GM12878 (cell line): ENCODE data around the gene HCRTR2. TPM values are rescaled to one million over a fixed set of nuclear protein-coding genes. Genes with fewer than 3 reads are reported as not detected.
"Not testable (repeated sequence)": the region's sequence is repeated elsewhere in the genome, so short reads cannot be mapped to it uniquely, and the experiment has no call there.

ENCODE experiments used
- ATAC-seq: fragments of 200-7000 bp; cut with Tn5 transposase; 3 replicates; pipeline ENCODE4 v1.9.1; 2020; ENCODE audit warnings: mild to moderate bottlenecking, moderate library complexity
- BruUV-seq: library from RNA; stranded (reverse); fragments of 400-500 nt; replicated peaks from 2 replicates; lab custom pipeline; 2021; lab: Mats Ljungman, UMichigan
- CTCF ChIA-PET: fragments of 300-600 bp; sonication (Branson Sonifier 250); formaldehyde crosslinking; extraction: SDS; loops from one replicate; lab custom pipeline; 2021; ENCODE audit warnings: inconsistent platforms; lab: Yijun Ruan, JAX
- POLR2A ChIA-PET: fragments of 350-600 bp; formaldehyde crosslinking; extraction: SDS; loops from one replicate; lab custom pipeline; 2021; ENCODE audit warnings: inconsistent platforms; lab: Charles Lee
- RAD21 ChIA-PET: fragments of 300-600 bp; sonication (Branson Sonifier 250); formaldehyde crosslinking; loops from one replicate; lab custom pipeline; 2023; ENCODE audit warnings: antibody characterized with exemption; ENCODE audit not compliant: unreplicated experiment; lab: Charles Lee
- SMC1A ChIA-PET: fragments of 300-600 bp; sonication (Branson Sonifier 250); formaldehyde crosslinking; loops from one replicate; lab custom pipeline; 2023; ENCODE audit not compliant: unreplicated experiment, uncharacterized antibody; lab: Charles Lee
- DNase-seq: peaks from one replicate; pipeline ENCODE4 v3.0.0-alpha.2; 2011; ENCODE audit warnings: low read depth, low spot score
- FAIRE-seq: peaks from 3 replicates; lab custom pipeline; 2011; peaks lifted over from hg19 to GRCh38; lab: Jason Lieb, UNC
- H2AFZ ChIP-seq: 2 replicates; pipeline ENCODE4 v1.6.0; 2011; ENCODE audit warnings: low read depth, low read length, control low read depth; ENCODE audit not compliant: control insufficient read depth
- H3K27ac ChIP-seq: 2 replicates; pipeline ENCODE4 v1.5.1; 2011; ENCODE audit warnings: control low read depth; ENCODE audit not compliant: control insufficient read depth, insufficient read depth
- H3K27me3 ChIP-seq, 2 experiments: replicated peaks in 1 of 2; 2 replicates each; pipeline versions ENCODE4 v1.6.0 to v1.6.1; 2011; ENCODE audit warnings: low read length in 1 of 2; ENCODE audit not compliant: control insufficient read depth in 2 of 2, insufficient read depth in 2 of 2
- H3K36me3 ChIP-seq, 2 experiments: 2 replicates each; pipeline ENCODE4 v1.5.1; 2011; ENCODE audit warnings: low read length in 1 of 2; ENCODE audit not compliant: control insufficient read depth in 2 of 2, insufficient read depth in 2 of 2
- H3K4me1 ChIP-seq: 2 replicates; pipeline ENCODE4 v1.6.1; 2011; ENCODE audit warnings: mild to moderate bottlenecking, low read length, moderate library complexity, mixed read lengths; ENCODE audit not compliant: control insufficient read depth, insufficient read depth
- H3K4me2 ChIP-seq: 2 replicates; pipeline ENCODE4 v1.6.0; 2011; ENCODE audit warnings: control low read depth; ENCODE audit not compliant: control insufficient read depth, insufficient read depth
- H3K4me3 ChIP-seq: fragments of 200-600 bp; sonication (generic); 2 replicates; pipeline ENCODE4 v1.5.1; 2016
- H3K79me2 ChIP-seq: 2 replicates; pipeline ENCODE4 v1.6.0; 2011; ENCODE audit warnings: low read length; ENCODE audit not compliant: control insufficient read depth, insufficient read depth
- H3K9ac ChIP-seq: 2 replicates; pipeline ENCODE4 v1.8.0; 2011; ENCODE audit warnings: low read length, control low read depth, mixed read lengths; ENCODE audit not compliant: control insufficient read depth, insufficient read depth
- H3K9me3 ChIP-seq: replicated peaks from 3 replicates; pipeline ENCODE4 v1.5.1; 2011; ENCODE audit warnings: mild to moderate bottlenecking, low read length; ENCODE audit not compliant: control insufficient read depth, insufficient read depth
- H4K20me1 ChIP-seq: 2 replicates; pipeline ENCODE4 v1.6.0; 2011; ENCODE audit not compliant: control insufficient read depth, insufficient read depth
- CTCF ChIP-seq, 3 experiments: IDR thresholded peaks in 2 of 3; conservative IDR thresholded peaks in 1 of 3; 2 replicates each; pipeline ENCODE4 v1.5.1; 2011; ENCODE audit warnings: low read depth in 3 of 3, low read length in 3 of 3, mild to moderate bottlenecking in 3 of 3, control low read depth in 2 of 3, moderate library complexity in 2 of 3, inconsistent platforms in 1 of 3, mixed read lengths in 1 of 3; ENCODE audit not compliant: control insufficient read depth in 2 of 3, insufficient read depth in 1 of 3; ENCODE audit errors: extremely low read depth in 1 of 3
- SMC3 ChIP-seq: IDR thresholded peaks from 2 replicates; pipeline ENCODE4 v1.6.1; 2011; ENCODE audit warnings: low read length, improper control_type of control experiment, borderline replicate concordance
- WGBS: methylation state at CpG from one replicate; pipeline ENCODE4 v1.1.6; 2016; ENCODE audit warnings: low lambda C conversion rate; ENCODE audit not compliant: insufficient replicate concordance, insufficient coverage; ENCODE audit errors: missing lambda C conversion rate; 5-methylcytosine and 5-hydroxymethylcytosine counted together
- in situ Hi-C: fragments of 300-500 bp; cut with MboI; formaldehyde crosslinking; loops from 9 replicates; pipeline ENCODE4 v1.14.3; 2018; ENCODE audit warnings: mixed read lengths
- intact Hi-C: fragments of 100-400 bp; cut with micrococcal nuclease; formaldehyde crosslinking; loops from one replicate; pipeline ENCODE4 v1.14.2; 2022; ENCODE audit not compliant: unreplicated experiment
- polyA plus RNA-seq, 11 experiments: library from polyadenylated mRNA; depleted of rRNA in 4 of 11; unstranded in 6 of 11; stranded (reverse) in 5 of 11; fragments of >200 nt; fragmentation: Nextera tagmentation in 4 of 11; fragmentation: Illumina TruSeq in 1 of 11; extraction: Ambion mirVana in 4 of 11; extraction: Trizol in 1 of 11; gene quantifications; 1 replicate in 1 of 11; 2 replicates in 10 of 11; pipeline versions ENCODE4 v1.2.1 to v1.2.3, GENCODE V29; 2011 to 2016; ENCODE audit warnings: inconsistent platforms in 2 of 11, missing spikeins in 2 of 11, low read depth in 1 of 11
- total RNA-seq, 4 experiments: library from RNA; depleted of rRNA in 3 of 4; stranded (reverse); fragments of >200 nt in 3 of 4; fragmentation: Illumina TruSeq in 1 of 4; extraction: Trizol in 1 of 4; gene quantifications; 2 replicates each; pipeline versions ENCODE4 v1.2.1 to v1.2.3, GENCODE V29; 2013 to 2021
- TF ChIP-seq, protein P1 (sequence below): IDR thresholded peaks from 2 replicates; pipeline ENCODE4 v1.6.1; 2012; ENCODE audit warnings: low read depth, low read length, improper control_type of control experiment

Gene HCRTR2
- total and polyA plus RNA-seq, 10 of the 15 experiments (the other 5 are each of a cell fraction or from before 2014, with no cell fraction given) = not detected

DNA sequence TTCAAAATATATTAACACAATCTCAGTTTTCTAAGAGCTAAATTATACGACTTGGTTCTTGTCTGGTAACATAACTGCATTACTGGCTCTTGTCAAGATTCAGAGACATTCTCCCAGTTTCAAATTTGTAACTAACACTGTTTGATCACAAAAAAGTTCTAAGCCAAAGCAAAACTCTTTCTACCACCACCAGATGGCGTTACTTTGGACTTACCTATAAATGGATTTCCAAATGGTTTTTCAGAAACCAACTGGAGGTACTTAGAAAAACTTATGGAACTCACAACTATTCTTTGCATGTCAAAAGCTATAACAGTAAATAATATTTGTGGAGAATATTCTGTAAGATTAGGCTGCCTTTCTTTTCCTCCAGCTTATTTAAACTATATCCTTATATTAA lies 118.8 kb downstream of the HCRTR2 start:
- TF ChIP-seq CTCF (IDR thresholded peaks at IDR 0.05 in 2 of 3, conservative IDR thresholded peaks at IDR 0.05 in 1 of 3; ENCODE audit: control insufficient read depth in 2 of 3, extremely low read depth in 1 of 3, insufficient read depth in 1 of 3, low read depth in 3 of 3, low read length in 3 of 3) (peak; percentile 25 to 40 (median 28); a peak in 5 of 6 replicates), SMC3 (peak; percentile 16; the same call in 1 of the 2 replicates)
- TF ChIP-seq, protein P1, sequence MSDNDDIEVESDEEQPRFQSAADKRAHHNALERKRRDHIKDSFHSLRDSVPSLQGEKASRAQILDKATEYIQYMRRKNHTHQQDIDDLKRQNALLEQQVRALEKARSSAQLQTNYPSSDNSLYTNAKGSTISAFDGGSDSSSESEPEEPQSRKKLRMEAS = no peak
- TF ChIP-seq, all 136 proteins: peak for 2
- FAIRE-seq (no peak), DNase-seq (no peak), ATAC-seq (no peak)
- SMC1A ChIA-PET = no interaction called here
- Histone ChIP-seq H3K36me3 (no peaks in the 10 kb centered on the region), H3K27ac (no peak overlapping the region), H3K4me2 (no peak overlapping the region), H3K79me2 (no peaks in the 10 kb centered on the region), H3K27me3 (no peaks in the 10 kb centered on the region), H2AFZ (no peak overlapping the region), H3K9me3 (no peaks in the 10 kb centered on the region), H3K4me1 (no peaks in the 10 kb centered on the region), H3K9ac (no peak overlapping the region), H4K20me1 (no peaks in the 10 kb centered on the region), H3K4me3 (no peak overlapping the region)
- in situ Hi-C loops (loop anchor here (25.0 kb wide), 1 partner anchor 594 kb away; the partner anchor contains the start of gene BMP5), intact Hi-C loops (no loop called here)
- RAD21 ChIA-PET = no interaction called here
- no TSS peak for BruUV-seq
- POLR2A ChIA-PET = no interaction called here
- CTCF ChIA-PET = interaction anchor here (0.6 to 2.8 kb wide), 5 partner anchors 10 to 1011 kb away, joined by 3 to 17 read pairs (median 3); no protein-coding TSS in a partner anchor
- WGBS = 0% methylated on average over 2 of the region's 2 CpGs

GRCh38 chr6:55297214-55297613 lies 122.9 kb downstream of the HCRTR2 start:
- H3K27ac ChIP-seq, DNase-seq, BruUV-seq, POLR2A ChIA-PET, H3K9ac ChIP-seq, H3K9me3 ChIP-seq, FAIRE-seq, H3K36me3 ChIP-seq, RAD21 ChIA-PET, H3K4me2 ChIP-seq, H4K20me1 ChIP-seq, intact Hi-C loops, H3K4me1 ChIP-seq, SMC1A ChIA-PET, H2AFZ ChIP-seq, H3K27me3 ChIP-seq, ATAC-seq, H3K79me2 ChIP-seq, H3K4me3 ChIP-seq: not testable (repeated sequence)
- CTCF ChIA-PET = interaction anchor here (0.8 to 1.0 kb wide), 2 partner anchors 10 to 21 kb away, joined by 3 read pairs; no protein-coding TSS in a partner anchor
- WGBS = 11% methylated on average over 3 of the region's 3 CpGs
- in situ Hi-C loops = loop anchor here (25.0 kb wide), 1 partner anchor 590 kb away; the partner anchor contains the start of gene BMP5
